GM12878 (cell line): ENCODE measurements around the gene TMEM61. TPM values are rescaled to one million over a fixed set of nuclear protein-coding genes. Genes with fewer than 3 reads are reported as not detected.

Source experiments
- ATAC-seq: fragments of 200-7000 bp; cut with Tn5 transposase; 3 replicates; pipeline ENCODE4 v1.9.1; 2020; ENCODE audit warnings: mild to moderate bottlenecking, moderate library complexity
- BruUV-seq: library from RNA; stranded (reverse); fragments of 400-500 nt; replicated peaks from 2 replicates; lab custom pipeline; 2021; lab: Mats Ljungman, UMichigan
- CTCF ChIA-PET: fragments of 300-600 bp; sonication (Branson Sonifier 250); formaldehyde crosslinking; extraction: SDS; loops from one replicate; lab custom pipeline; 2021; ENCODE audit warnings: inconsistent platforms; lab: Yijun Ruan, JAX
- POLR2A ChIA-PET: fragments of 350-600 bp; formaldehyde crosslinking; extraction: SDS; loops from one replicate; lab custom pipeline; 2021; ENCODE audit warnings: inconsistent platforms; lab: Charles Lee
- RAD21 ChIA-PET: fragments of 300-600 bp; sonication (Branson Sonifier 250); formaldehyde crosslinking; loops from one replicate; lab custom pipeline; 2023; ENCODE audit warnings: antibody characterized with exemption; ENCODE audit not compliant: unreplicated experiment; lab: Charles Lee
- SMC1A ChIA-PET: fragments of 300-600 bp; sonication (Branson Sonifier 250); formaldehyde crosslinking; loops from one replicate; lab custom pipeline; 2023; ENCODE audit not compliant: unreplicated experiment, uncharacterized antibody; lab: Charles Lee
- DNase-seq: peaks from one replicate; pipeline ENCODE4 v3.0.0-alpha.2; 2011; ENCODE audit warnings: low read depth, low spot score
- FAIRE-seq: peaks from 3 replicates; lab custom pipeline; 2011; peaks lifted over from hg19 to GRCh38; lab: Jason Lieb, UNC
- H2AFZ ChIP-seq: 2 replicates; pipeline ENCODE4 v1.6.0; 2011; ENCODE audit warnings: low read depth, low read length, control low read depth; ENCODE audit not compliant: control insufficient read depth
- H3K27ac ChIP-seq: 2 replicates; pipeline ENCODE4 v1.5.1; 2011; ENCODE audit warnings: control low read depth; ENCODE audit not compliant: control insufficient read depth, insufficient read depth
- H3K27me3 ChIP-seq, 2 experiments: replicated peaks in 1 of 2; 2 replicates each; pipeline versions ENCODE4 v1.6.0 to v1.6.1; 2011; ENCODE audit warnings: low read length in 1 of 2; ENCODE audit not compliant: control insufficient read depth in 2 of 2, insufficient read depth in 2 of 2
- H3K36me3 ChIP-seq, 2 experiments: 2 replicates each; pipeline ENCODE4 v1.5.1; 2011; ENCODE audit warnings: low read length in 1 of 2; ENCODE audit not compliant: control insufficient read depth in 2 of 2, insufficient read depth in 2 of 2
- H3K4me1 ChIP-seq: 2 replicates; pipeline ENCODE4 v1.6.1; 2011; ENCODE audit warnings: mild to moderate bottlenecking, low read length, moderate library complexity, mixed read lengths; ENCODE audit not compliant: control insufficient read depth, insufficient read depth
- H3K4me2 ChIP-seq: 2 replicates; pipeline ENCODE4 v1.6.0; 2011; ENCODE audit warnings: control low read depth; ENCODE audit not compliant: control insufficient read depth, insufficient read depth
- H3K4me3 ChIP-seq: fragments of 200-600 bp; sonication (generic); 2 replicates; pipeline ENCODE4 v1.5.1; 2016
- H3K79me2 ChIP-seq: 2 replicates; pipeline ENCODE4 v1.6.0; 2011; ENCODE audit warnings: low read length; ENCODE audit not compliant: control insufficient read depth, insufficient read depth
- H3K9ac ChIP-seq: 2 replicates; pipeline ENCODE4 v1.8.0; 2011; ENCODE audit warnings: low read length, control low read depth, mixed read lengths; ENCODE audit not compliant: control insufficient read depth, insufficient read depth
- H3K9me3 ChIP-seq: replicated peaks from 3 replicates; pipeline ENCODE4 v1.5.1; 2011; ENCODE audit warnings: mild to moderate bottlenecking, low read length; ENCODE audit not compliant: control insufficient read depth, insufficient read depth
- H4K20me1 ChIP-seq: 2 replicates; pipeline ENCODE4 v1.6.0; 2011; ENCODE audit not compliant: control insufficient read depth, insufficient read depth
- BHLHE40 ChIP-seq, 2 experiments: fragments of 450-650 bp in 1 of 2; IDR thresholded peaks; 2 replicates each; pipeline ENCODE4 v1.6.1; 2011 to 2017; ENCODE audit warnings: low read depth in 2 of 2, borderline replicate concordance in 1 of 2, improper control_type of control experiment in 1 of 2, low read length in 1 of 2, mild to moderate bottlenecking in 1 of 2
- PAX5 ChIP-seq: IDR thresholded peaks from 2 replicates; pipeline ENCODE4 v1.6.1; 2011; ENCODE audit warnings: low read depth, low read length, borderline replicate concordance
- POLR2AphosphoS5 ChIP-seq: IDR thresholded peaks from 2 replicates; pipeline ENCODE4 v1.6.1; 2011; ENCODE audit warnings: mild to moderate bottlenecking, low read length, inconsistent platforms
- WGBS: methylation state at CpG from one replicate; pipeline ENCODE4 v1.1.6; 2016; ENCODE audit warnings: low lambda C conversion rate; ENCODE audit not compliant: insufficient replicate concordance, insufficient coverage; ENCODE audit errors: missing lambda C conversion rate; 5-methylcytosine and 5-hydroxymethylcytosine counted together
- in situ Hi-C: fragments of 300-500 bp; cut with MboI; formaldehyde crosslinking; loops from 9 replicates; pipeline ENCODE4 v1.14.3; 2018; ENCODE audit warnings: mixed read lengths
- intact Hi-C: fragments of 100-400 bp; cut with micrococcal nuclease; formaldehyde crosslinking; loops from one replicate; pipeline ENCODE4 v1.14.2; 2022; ENCODE audit not compliant: unreplicated experiment
- polyA plus RNA-seq, 11 experiments: library from polyadenylated mRNA; depleted of rRNA in 4 of 11; unstranded in 6 of 11; stranded (reverse) in 5 of 11; fragments of >200 nt; fragmentation: Nextera tagmentation in 4 of 11; fragmentation: Illumina TruSeq in 1 of 11; extraction: Ambion mirVana in 4 of 11; extraction: Trizol in 1 of 11; gene quantifications; 1 replicate in 1 of 11; 2 replicates in 10 of 11; pipeline versions ENCODE4 v1.2.1 to v1.2.3, GENCODE V29; 2011 to 2016; ENCODE audit warnings: inconsistent platforms in 2 of 11, missing spikeins in 2 of 11, low read depth in 1 of 11
- total RNA-seq, 4 experiments: library from RNA; depleted of rRNA in 3 of 4; stranded (reverse); fragments of >200 nt in 3 of 4; fragmentation: Illumina TruSeq in 1 of 4; extraction: Trizol in 1 of 4; gene quantifications; 2 replicates each; pipeline versions ENCODE4 v1.2.1 to v1.2.3, GENCODE V29; 2013 to 2021
- TF ChIP-seq, protein P1 (sequence below): fragments of 450-650 bp; IDR thresholded peaks from 2 replicates; pipeline ENCODE4 v1.6.1; 2017; ENCODE audit warnings: mild to moderate bottlenecking, low read depth, inconsistent platforms; ENCODE audit not compliant: poor library complexity, severe bottlenecking
- TF ChIP-seq, protein P2 (sequence below): fragments of 450-650 bp; conservative IDR thresholded peaks from 2 replicates; pipeline ENCODE4 v1.6.1; 2017; ENCODE audit warnings: mild to moderate bottlenecking, moderate library complexity
- TF ChIP-seq, protein P3 (sequence below): IDR thresholded peaks from 2 replicates; pipeline ENCODE4 v1.6.1; 2011; ENCODE audit warnings: borderline replicate concordance, low read depth, mild to moderate bottlenecking, moderate library complexity, mixed read lengths, low read length; ENCODE audit not compliant: insufficient read depth; ENCODE audit errors: extremely low read length
- TF ChIP-seq, protein P4 (sequence below): IDR thresholded peaks from 2 replicates; pipeline ENCODE4 v1.6.1; 2012; ENCODE audit warnings: low read length, inconsistent platforms

Gene TMEM61
- total and polyA plus RNA-seq, 10 of the 15 experiments (the other 5 are each of a cell fraction or from before 2014, with no cell fraction given): not detected

DNA sequence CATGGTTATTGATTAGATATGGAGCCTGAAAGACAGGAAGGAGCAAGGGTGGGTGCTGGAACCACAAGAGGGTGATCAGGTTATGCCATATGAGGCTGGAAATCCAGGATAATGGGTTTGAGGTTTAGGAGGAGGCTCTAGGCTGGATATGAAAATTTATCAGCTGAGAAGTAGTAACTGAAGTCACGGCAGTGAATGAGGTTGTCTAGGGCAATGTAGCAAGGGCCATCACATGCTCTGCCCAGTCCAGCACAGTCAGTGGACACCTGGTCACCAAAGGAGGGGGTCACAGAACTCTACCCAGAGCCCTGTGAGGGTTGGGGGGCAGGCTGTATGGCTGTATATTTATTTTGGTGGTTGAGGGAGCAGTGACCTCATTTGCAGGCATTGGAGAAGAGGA, 10.5 kb upstream of the TMEM61 start:
- Histone ChIP-seq H3K27me3 (peaks cover 0 to 4% of the 10 kb centered on the region in 2 experiments; a peak in 1 of 4 replicates), H3K4me3 (no peak overlapping the region), H3K27ac (no peak overlapping the region), H3K4me2 (no peak overlapping the region), H3K9ac (no peak overlapping the region), H3K9me3 (no peaks in the 10 kb centered on the region; the same call in 2 of the 3 replicates), H3K36me3 (no peaks in the 10 kb centered on the region), H3K79me2 (no peaks in the 10 kb centered on the region), H3K4me1 (peaks cover 20% of the 10 kb centered on the region), H2AFZ (no peak overlapping the region), H4K20me1 (no peaks in the 10 kb centered on the region)
- 60% methylated on average over 1 of the region's 1 CpG for WGBS
- no TSS peak for BruUV-seq
- intact Hi-C loops: no loop called here
- ChIA-PET CTCF (interaction anchor here (2.0 kb wide), 1 partner anchor 27 kb away, joined by 6 read pairs; no protein-coding TSS in a partner anchor), SMC1A (no interaction called here), POLR2A (no interaction called here), RAD21 (no interaction called here)
- TF ChIP-seq, protein P1, sequence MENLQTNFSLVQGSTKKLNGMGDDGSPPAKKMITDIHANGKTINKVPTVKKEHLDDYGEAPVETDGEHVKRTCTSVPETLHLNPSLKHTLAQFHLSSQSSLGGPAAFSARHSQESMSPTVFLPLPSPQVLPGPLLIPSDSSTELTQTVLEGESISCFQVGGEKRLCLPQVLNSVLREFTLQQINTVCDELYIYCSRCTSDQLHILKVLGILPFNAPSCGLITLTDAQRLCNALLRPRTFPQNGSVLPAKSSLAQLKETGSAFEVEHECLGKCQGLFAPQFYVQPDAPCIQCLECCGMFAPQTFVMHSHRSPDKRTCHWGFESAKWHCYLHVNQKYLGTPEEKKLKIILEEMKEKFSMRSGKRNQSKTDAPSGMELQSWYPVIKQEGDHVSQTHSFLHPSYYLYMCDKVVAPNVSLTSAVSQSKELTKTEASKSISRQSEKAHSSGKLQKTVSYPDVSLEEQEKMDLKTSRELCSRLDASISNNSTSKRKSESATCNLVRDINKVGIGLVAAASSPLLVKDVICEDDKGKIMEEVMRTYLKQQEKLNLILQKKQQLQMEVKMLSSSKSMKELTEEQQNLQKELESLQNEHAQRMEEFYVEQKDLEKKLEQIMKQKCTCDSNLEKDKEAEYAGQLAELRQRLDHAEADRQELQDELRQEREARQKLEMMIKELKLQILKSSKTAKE: no peak
- no peak for TF ChIP-seq PAX5
- DNase-seq (no peak), FAIRE-seq (no peak), ATAC-seq (no peak)
- in situ Hi-C loops: no loop called here

DNA sequence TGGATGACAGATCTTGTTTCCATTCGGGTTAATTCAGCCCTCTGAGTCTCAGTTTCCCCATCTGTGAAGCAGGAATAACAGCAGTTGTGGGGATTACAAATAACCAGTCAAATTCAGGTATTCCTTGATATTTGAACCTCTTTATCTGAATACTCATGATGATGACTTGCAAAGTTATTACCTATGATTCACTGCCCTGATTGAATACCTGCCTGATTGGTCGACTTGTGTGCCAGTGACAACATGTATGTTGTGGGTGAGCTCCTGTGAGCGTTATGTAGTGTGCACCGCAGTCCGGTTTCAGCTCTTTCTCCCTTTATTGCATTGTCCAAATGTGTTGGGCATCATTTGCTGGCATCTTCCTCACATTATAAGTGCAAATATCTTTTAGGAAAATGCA, 9.5 kb upstream of the TMEM61 start:
- H4K20me1 ChIP-seq: no peaks in the 10 kb centered on the region
- peak; percentile 5; the same call in 2 of the 3 replicates for ATAC-seq
- no peak for DNase-seq
- H3K27ac ChIP-seq: no peak overlapping the region
- peaks cover 0 to 4% of the 10 kb centered on the region in 2 experiments; a peak in 1 of 4 replicates for H3K27me3 ChIP-seq
- intact Hi-C loops: no loop called here
- BruUV-seq: no TSS peak
- ChIA-PET POLR2A (no interaction called here), RAD21 (interaction anchor here (0.8 to 1.4 kb wide), 2 partner anchors 20 to 24 kb away, joined by 3 to 5 read pairs; no protein-coding TSS in a partner anchor), CTCF (interaction anchor here (0.8 to 3.2 kb wide), 6 partner anchors 11 to 51 kb away, joined by 3 to 19 read pairs (median 6); no protein-coding TSS in a partner anchor), SMC1A (interaction anchor here (1.0 kb wide), 1 partner anchor 207 kb away, joined by 3 read pairs; no protein-coding TSS in a partner anchor)
- no peak overlapping the region for H3K9ac ChIP-seq
- 65% methylated on average over 5 of the region's 5 CpGs for WGBS
- H3K79me2 ChIP-seq: no peaks in the 10 kb centered on the region
- peaks cover 15% of the 10 kb centered on the region for H3K4me1 ChIP-seq
- H2AFZ ChIP-seq: no peak overlapping the region
- in situ Hi-C loops: no loop called here
- no peak overlapping the region for H3K4me2 ChIP-seq
- no peak overlapping the region for H3K4me3 ChIP-seq
- H3K36me3 ChIP-seq: no peaks in the 10 kb centered on the region
- no peak for FAIRE-seq
- no peaks in the 10 kb centered on the region; the same call in 2 of the 3 replicates for H3K9me3 ChIP-seq
- TF ChIP-seq, protein P2, sequence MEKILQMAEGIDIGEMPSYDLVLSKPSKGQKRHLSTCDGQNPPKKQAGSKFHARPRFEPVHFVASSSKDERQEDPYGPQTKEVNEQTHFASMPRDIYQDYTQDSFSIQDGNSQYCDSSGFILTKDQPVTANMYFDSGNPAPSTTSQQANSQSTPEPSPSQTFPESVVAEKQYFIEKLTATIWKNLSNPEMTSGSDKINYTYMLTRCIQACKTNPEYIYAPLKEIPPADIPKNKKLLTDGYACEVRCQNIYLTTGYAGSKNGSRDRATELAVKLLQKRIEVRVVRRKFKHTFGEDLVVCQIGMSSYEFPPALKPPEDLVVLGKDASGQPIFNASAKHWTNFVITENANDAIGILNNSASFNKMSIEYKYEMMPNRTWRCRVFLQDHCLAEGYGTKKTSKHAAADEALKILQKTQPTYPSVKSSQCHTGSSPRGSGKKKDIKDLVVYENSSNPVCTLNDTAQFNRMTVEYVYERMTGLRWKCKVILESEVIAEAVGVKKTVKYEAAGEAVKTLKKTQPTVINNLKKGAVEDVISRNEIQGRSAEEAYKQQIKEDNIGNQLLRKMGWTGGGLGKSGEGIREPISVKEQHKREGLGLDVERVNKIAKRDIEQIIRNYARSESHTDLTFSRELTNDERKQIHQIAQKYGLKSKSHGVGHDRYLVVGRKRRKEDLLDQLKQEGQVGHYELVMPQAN: no peak
- TF ChIP-seq POLR2AphosphoS5 (no peak), BHLHE40 (IDR thresholded peaks at IDR 0.05; ENCODE audit: borderline replicate concordance in 1 of 2, low read depth in 2 of 2, low read length in 1 of 2) (no peak)
- TF ChIP-seq, protein P3, sequence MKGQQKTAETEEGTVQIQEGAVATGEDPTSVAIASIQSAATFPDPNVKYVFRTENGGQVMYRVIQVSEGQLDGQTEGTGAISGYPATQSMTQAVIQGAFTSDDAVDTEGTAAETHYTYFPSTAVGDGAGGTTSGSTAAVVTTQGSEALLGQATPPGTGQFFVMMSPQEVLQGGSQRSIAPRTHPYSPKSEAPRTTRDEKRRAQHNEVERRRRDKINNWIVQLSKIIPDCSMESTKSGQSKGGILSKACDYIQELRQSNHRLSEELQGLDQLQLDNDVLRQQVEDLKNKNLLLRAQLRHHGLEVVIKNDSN: no peak
- TF ChIP-seq, protein P4, sequence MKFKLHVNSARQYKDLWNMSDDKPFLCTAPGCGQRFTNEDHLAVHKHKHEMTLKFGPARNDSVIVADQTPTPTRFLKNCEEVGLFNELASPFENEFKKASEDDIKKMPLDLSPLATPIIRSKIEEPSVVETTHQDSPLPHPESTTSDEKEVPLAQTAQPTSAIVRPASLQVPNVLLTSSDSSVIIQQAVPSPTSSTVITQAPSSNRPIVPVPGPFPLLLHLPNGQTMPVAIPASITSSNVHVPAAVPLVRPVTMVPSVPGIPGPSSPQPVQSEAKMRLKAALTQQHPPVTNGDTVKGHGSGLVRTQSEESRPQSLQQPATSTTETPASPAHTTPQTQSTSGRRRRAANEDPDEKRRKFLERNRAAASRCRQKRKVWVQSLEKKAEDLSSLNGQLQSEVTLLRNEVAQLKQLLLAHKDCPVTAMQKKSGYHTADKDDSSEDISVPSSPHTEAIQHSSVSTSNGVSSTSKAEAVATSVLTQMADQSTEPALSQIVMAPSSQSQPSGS: no peak
